Kidney epithelial cell (primary cell): ENCODE data around the gene NOP56. TPM values are rescaled to one million over a fixed set of nuclear protein-coding genes. Genes with fewer than 3 reads are reported as not detected.
"Not testable (repeated sequence)": the region's sequence is repeated elsewhere in the genome, so short reads cannot be mapped to it uniquely, and the experiment has no call there.

Experiments used
- DNase-seq: peaks from one replicate; pipeline ENCODE4 v3.0.0-alpha.2; 2010; ENCODE audit warnings: low read depth
- H3K27me3 ChIP-seq: 2 replicates; pipeline ENCODE4 v1.6.0; 2011; ENCODE audit warnings: low read length; ENCODE audit not compliant: control insufficient read depth, insufficient read depth
- H3K36me3 ChIP-seq: 2 replicates; pipeline ENCODE4 v1.5.1; 2011; ENCODE audit warnings: low read length; ENCODE audit not compliant: control insufficient read depth, insufficient read depth
- H3K4me3 ChIP-seq: 2 replicates; pipeline ENCODE4 v1.5.1; 2011; ENCODE audit warnings: low read depth, mild to moderate bottlenecking, control low read depth, low read length
- total RNA-seq: library from RNA; depleted of rRNA; stranded (reverse); fragments of >200 nt; gene quantifications from 2 replicates; pipeline ENCODE4 v1.2.3, GENCODE V29; 2015
- TF ChIP-seq, protein P1 (sequence below): IDR thresholded peaks from 2 replicates; pipeline ENCODE4 v1.5.1; 2011; ENCODE audit warnings: mild to moderate bottlenecking, moderate library complexity, low read length, control low read depth, inconsistent platforms; ENCODE audit not compliant: insufficient read depth, poor library complexity, severe bottlenecking

Gene NOP56
- total RNA-seq, 1 donor from 2014 or later: 141 TPM

DNA sequence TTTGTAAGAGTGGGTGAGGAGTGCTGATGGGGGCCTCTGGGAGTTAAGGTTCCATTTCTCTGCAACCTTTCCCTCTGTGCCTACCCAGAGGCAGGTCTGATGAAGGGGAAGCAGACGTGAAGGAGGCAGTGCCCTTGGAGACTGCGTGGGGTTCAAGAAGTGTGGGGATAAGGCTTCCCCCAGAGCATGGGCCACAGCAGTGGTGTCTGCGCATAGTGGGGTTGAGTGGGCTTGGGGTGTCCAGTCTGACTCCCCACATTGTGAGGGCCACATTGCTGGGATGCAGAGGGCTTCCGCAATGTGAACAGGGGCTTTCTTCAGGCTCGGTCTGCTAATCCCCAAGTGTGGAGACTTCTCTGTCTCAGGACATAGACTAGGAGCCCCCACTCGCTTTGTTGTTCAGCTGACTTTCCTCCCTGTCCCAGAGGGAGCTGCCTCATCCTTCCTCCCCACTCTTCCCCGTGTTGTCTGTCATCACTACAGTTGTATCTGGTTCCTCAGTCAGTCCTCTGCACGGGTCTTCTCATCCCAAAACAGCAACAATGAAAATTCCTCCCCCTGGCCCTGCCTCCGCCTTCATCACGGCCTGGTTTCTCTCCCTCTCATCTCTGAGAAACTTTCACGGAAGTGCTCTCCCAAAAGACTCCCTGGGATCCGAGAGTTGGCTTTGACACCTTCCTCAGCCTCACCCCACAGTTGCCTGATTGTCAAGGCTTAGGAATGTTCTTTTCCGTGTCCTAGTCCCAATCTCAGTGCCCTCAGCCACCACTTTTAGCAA, 43.0 kb downstream of the NOP56 start:
- DNase-seq: no peak
- Histone ChIP-seq H3K36me3 (no peaks in the 10 kb centered on the region), H3K4me3 (no peak overlapping the region), H3K27me3 (peaks cover 63% of the 10 kb centered on the region)
- TF ChIP-seq, protein P1, sequence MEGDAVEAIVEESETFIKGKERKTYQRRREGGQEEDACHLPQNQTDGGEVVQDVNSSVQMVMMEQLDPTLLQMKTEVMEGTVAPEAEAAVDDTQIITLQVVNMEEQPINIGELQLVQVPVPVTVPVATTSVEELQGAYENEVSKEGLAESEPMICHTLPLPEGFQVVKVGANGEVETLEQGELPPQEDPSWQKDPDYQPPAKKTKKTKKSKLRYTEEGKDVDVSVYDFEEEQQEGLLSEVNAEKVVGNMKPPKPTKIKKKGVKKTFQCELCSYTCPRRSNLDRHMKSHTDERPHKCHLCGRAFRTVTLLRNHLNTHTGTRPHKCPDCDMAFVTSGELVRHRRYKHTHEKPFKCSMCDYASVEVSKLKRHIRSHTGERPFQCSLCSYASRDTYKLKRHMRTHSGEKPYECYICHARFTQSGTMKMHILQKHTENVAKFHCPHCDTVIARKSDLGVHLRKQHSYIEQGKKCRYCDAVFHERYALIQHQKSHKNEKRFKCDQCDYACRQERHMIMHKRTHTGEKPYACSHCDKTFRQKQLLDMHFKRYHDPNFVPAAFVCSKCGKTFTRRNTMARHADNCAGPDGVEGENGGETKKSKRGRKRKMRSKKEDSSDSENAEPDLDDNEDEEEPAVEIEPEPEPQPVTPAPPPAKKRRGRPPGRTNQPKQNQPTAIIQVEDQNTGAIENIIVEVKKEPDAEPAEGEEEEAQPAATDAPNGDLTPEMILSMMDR: no peak

DNA sequence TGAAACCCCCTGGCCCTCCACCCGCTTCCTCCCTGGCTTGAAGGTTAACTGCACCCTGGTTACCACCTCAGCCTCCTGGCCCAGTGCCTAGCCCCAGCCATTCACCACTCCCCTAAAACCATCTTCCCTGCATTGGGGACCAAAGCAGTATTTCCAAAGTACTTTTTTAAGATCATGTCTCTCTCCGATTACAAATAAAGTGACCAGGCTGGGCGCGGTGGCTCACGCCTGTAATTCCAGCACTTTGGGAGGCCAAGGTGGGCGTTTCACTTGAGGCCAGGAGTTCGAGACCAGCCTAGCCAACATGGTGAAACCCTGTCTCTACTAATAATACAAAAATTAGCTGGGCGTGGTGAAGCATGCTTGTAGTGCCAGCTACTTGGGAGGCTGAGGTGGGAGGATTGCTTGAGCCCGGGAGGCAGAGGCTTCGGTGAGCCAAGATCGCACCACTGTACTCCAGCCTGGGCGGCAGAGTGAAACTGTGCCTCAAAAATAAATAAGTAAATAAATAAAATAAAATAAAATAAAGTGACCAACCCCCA, 43.6 kb downstream of the NOP56 start:
- not testable (repeated sequence) for H3K36me3 ChIP-seq, H3K4me3 ChIP-seq, DNase-seq
- peaks cover 65% of the 10 kb centered on the region for H3K27me3 ChIP-seq

DNA sequence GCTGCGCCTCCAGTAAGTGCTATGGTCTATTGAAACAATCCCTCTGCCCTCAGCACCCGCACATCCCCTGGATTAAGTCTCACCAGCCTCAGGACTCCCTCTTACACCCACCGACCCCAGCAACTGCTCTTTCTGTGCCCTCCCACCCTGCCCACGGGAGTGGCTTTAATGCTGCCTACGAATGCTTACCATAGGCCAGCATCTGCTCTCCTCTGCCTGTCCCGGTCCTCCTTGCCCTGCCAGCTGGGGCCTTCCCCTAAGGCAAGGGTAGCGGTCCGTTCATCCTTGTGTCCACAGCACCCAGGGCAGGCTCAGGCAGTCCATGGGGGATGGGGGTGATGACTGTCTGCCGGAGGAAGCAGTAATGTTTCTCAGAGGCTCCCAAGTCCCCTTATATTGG, 44.2 kb downstream of the NOP56 start:
- TF ChIP-seq, protein P1: no peak
- no peak overlapping the region for H3K4me3 ChIP-seq
- peaks cover 64% of the 10 kb centered on the region for H3K27me3 ChIP-seq
- no peak for DNase-seq
- H3K36me3 ChIP-seq: no peaks in the 10 kb centered on the region

DNA sequence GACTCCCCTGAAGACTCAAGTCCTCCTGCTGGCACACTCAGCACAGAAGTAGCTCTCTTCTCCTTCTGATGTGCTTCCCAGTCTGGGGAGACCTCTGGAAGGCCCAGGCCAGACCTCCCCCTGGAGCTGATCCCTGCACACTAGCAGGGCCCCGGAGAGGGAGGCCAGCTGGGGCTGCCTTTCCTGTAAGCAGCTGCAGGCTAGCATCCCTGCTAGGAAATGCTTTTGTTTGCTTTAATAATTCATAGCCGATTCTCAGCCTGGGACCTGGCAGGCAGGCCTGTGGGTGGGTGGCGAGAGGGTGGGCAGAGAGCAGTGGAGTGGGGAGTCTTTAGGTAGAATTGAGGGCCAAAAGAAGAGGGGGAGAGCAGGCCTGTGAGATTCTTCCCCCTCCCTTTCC, 45.3 kb downstream of the NOP56 start:
- peaks cover 58% of the 10 kb centered on the region for H3K27me3 ChIP-seq
- no peak overlapping the region for H3K4me3 ChIP-seq
- TF ChIP-seq, protein P1: no peak
- DNase-seq: no peak
- no peaks in the 10 kb centered on the region for H3K36me3 ChIP-seq

DNA sequence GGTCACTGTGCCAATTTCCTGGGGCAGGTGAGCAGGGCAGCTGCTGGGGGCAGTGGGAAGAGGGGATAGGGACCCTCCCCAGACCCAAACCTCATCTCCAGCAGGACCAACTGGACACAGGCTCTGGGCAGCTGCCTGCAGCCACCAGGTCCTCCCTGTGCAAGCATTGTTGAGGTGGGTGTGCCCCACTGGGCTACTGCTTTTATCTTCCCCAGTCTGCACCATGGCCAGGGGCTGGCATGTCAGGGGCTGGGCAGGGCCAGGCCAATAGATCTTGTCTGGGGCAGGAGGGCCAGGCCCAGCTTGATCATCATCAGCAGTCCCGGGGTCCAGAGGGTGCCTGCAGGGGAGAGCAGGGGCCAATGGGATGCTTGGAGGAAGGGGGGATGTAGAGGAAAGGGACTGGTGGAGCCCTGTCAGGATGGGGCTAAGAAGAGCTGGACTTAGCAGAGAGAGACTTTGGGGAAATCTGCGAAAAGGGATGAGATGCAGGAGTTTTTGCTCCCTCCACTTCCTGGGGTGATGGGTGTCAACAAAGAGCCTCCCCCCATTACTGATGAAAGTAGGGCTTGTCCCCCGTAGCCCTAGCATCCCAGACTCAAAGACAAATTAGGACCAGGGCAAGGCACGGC, 45.9 kb downstream of the NOP56 start:
- DNase-seq: no peak
- Histone ChIP-seq H3K36me3 (no peaks in the 10 kb centered on the region), H3K4me3 (no peak overlapping the region), H3K27me3 (peaks cover 56% of the 10 kb centered on the region)
- TF ChIP-seq, protein P1: no peak

DNA sequence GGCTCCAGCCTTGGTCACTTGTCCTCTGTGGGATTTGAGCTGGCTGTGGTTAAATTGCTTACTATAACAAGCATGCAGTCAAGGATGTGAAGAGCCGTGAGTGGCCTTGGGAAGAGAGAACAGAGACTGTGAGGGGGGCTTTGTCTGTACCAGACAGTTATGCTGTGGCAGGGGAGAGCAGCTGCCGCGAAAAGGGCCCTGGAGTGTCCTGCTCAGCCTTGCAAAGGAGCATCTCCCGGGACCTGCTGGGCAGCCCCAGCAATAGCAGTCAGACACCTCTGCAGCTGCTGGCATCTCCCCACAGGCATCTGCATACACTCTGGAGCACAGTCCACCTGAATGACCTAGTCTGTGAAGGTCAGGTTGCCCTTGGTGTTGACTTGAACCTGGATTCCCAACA, 46.5 kb downstream of the NOP56 start:
- H3K27me3 ChIP-seq: peaks cover 50% of the 10 kb centered on the region
- H3K4me3 ChIP-seq: no peak overlapping the region
- DNase-seq: no peak
- TF ChIP-seq, protein P1: no peak
- no peaks in the 10 kb centered on the region for H3K36me3 ChIP-seq
